H54 (cell line): ENCODE measurements around the gene C1orf174.
"Not testable (repeated sequence)": the region's sequence is repeated elsewhere in the genome, so short reads cannot be mapped to it uniquely, and the experiment has no call there.

Experiments
- DNase-seq: peaks from one replicate; pipeline ENCODE4 v3.0.0; 2011; ENCODE audit warnings: low spot score, mixed read lengths; ENCODE audit not compliant: insufficient read length
- FAIRE-seq: peaks from 3 replicates; lab custom pipeline; 2011; peaks lifted over from hg19 to GRCh38; lab: Jason Lieb, UNC
- POLR2A ChIP-seq: IDR thresholded peaks from 2 replicates; pipeline ENCODE4 v1.6.1; 2011; ENCODE audit warnings: low read depth, mild to moderate bottlenecking, low read length

C1orf174 gene

DNA sequence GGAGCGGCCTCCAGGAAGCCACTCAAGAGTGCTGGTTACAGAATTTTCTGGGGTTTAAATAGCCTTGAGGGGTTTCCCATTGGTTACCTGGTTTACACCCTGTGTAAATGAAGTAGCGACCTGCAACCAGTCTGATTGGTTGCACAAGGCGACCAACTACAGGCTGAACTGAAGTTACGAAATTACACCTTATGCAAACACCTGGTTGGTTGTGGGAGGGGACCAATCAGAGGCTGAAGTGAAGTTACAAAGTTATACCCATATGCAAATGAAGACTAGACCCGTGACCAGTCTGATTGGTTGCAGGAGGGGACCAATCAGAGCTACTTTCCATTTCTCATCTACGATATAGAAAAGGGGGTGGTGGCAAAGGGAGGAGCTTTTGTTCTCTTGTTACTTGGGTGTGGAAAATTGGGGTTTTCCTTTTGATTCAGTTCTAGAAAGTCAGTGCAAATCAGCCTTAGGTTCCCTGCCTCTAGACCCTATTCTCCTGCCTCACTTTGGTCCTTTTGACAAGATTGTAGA, 22.2 kb upstream of the C1orf174 start:
- TF ChIP-seq POLR2A, result no peak
- DNase-seq, result no peak
- no peak for FAIRE-seq

DNA sequence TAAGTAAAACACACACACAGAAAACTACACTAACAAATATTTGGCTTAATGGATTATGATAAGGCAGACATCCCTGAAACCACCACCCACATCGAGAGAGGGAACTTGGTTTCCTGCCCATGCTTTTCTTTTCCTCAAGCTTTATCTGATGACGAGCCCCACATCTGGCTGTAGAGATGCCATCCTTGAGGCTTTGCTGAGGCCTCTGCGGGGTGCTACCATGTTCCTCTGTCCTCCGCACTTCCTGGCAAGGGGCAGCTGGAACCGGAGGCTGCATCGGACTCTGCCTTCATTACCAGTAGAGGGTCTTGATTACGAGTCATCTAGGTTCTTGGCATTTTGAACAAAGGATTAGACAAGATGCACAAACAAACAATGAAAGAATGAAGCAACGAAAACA, 21.7 kb upstream of the C1orf174 start:
- TF ChIP-seq POLR2A, result no peak
- FAIRE-seq (no peak), DNase-seq (no peak)

DNA sequence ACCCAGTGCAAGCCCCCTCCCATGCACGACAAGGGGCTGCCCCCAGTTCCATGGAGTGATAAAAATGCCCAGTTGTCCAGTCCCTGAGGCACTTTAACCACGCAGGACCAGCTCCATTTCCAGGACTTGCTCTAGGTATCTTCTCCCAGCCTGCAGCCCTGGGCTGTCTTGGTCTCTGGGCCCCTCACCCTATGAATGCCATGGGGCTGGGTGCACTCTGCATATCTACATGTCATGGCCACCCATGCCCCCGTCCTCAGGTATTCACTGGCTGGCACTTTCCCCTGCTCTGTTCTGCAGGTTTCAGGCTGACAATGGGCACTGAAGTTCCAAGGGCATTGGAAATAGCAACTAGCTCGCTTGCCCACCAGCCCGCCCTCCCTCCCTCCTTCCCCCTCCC, 19.6 kb upstream of the C1orf174 start:
- TF ChIP-seq POLR2A, result no peak
- no peak for DNase-seq
- no peak for FAIRE-seq

DNA sequence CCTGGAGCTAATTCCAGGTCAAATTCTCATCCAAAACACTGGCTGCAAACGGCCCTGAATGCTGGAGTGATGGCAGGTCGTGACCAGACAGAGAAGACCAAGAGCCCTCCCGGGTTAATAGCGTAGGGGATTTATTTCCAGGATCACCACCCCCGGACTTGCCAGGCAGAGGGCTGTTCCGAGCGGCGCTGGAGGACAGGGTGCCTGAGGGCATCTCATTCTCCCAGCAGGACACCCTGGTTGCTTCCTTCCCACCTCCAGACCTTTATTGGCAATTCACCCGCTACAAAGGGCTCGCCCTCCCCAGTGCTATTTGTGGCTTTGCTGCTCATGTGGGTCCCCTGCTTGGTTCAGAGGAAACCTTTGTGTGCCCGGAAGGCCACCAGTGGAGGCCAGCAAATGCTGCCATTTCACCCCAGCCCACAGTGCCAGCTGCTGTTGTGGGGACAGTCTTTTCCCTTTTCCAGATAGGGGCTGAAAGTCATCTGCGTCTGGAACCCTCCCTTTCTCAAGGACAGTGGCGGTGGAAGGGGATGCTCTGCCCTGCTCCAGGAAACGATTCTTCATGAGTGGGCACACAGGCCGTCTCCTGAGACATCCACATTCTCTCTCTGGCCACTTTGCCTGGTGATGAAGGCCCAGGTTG, 19.0 kb upstream of the C1orf174 start:
- no peak for TF ChIP-seq POLR2A
- FAIRE-seq (no peak), DNase-seq (no peak)

DNA sequence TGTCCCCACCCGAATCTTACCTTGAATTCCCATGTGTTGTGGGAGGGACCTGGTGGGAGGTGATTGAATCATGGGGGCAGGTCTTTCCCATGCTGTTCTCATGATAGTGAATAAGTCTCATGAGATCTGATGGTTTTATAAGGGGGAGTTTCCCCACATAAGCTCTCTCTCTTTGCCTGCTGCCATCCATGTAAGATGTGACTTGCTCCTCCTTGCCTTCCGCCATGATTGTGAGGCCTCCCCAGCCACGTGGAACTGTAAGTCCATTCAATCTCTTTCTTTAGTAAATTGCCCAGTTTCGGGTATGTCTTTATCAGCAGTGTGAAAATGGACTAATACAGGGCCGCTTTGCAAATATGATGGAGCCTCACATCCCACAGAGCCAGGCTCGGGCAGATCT, 18.3 kb upstream of the C1orf174 start:
- FAIRE-seq, DNase-seq: not testable (repeated sequence)

DNA sequence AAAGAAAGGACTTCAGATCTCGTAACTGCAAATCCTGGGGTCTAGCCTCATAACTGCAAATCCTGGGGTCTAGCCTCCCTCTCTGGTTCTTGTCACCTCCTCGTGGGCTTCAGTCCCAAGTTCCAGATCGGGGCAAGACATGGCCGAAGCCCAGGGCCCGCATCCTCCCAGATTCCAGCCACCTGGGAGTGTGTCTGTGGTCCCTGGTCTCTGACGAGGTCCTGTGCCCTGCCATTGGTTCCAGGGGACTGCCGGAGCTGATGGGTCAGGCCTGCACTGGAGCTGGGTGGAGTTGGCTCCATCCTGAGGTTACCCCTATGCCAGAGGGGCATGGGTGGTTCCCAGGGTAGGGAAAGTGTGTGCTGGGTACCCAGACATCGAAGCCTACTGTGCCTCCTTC, 17.7 kb upstream of the C1orf174 start:
- FAIRE-seq (no peak), DNase-seq (no peak)

DNA sequence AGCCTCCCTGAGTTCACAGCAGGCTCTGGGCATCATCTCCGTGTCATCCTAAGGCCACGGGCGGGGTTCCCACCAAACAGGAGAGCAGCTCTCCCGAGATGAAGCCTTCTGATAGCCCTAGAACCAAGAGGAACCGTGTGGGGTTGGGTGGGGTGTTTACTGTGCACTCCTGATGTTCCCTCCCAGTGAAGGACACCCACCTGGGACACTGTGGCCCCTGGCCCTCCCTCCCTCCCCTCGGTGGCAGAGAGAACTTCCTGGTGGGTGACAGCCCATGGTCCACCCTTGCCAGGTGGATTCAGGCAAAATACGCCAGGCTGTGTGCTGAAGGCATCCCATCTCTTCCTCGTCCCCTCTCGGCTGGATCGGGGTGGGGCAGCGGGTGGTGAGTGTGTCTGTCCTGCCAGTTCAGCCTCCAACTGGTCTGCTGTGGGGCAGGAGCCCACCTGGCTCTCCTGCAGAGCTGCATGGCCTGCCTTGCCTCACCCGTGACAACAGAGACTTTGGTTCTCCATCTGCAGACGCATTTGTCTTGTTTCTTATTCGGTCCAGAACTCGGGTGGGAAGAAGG, 15.6 kb upstream of the C1orf174 start:
- DNase-seq (no peak), FAIRE-seq (no peak)
- TF ChIP-seq POLR2A, result no peak

More for the DNA sequence above, 17.7 kb upstream of the C1orf174 start:
- TF ChIP-seq POLR2A, result no peak

DNA sequence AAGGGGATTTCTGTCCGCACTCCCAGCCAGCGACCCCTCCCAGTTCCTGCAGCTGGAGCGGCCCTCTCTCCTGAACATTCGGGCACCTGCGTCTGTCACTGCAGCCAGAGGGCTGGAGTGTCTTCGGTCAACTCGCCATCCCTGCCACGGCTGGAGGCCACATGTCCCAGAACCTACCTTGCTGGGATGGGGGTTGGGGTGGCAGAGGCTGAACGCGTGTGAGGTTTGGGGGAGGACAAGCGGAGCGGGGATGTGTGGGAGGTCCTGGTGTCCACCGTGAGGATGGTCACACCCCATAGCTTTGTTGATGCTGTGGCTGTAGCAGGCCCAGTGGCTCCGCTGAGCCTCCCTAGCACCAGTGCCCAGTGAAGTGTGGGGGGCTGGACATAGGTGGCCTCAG, 14.8 kb upstream of the C1orf174 start:
- TF ChIP-seq POLR2A, result no peak
- DNase-seq (no peak), FAIRE-seq (no peak)

DNA sequence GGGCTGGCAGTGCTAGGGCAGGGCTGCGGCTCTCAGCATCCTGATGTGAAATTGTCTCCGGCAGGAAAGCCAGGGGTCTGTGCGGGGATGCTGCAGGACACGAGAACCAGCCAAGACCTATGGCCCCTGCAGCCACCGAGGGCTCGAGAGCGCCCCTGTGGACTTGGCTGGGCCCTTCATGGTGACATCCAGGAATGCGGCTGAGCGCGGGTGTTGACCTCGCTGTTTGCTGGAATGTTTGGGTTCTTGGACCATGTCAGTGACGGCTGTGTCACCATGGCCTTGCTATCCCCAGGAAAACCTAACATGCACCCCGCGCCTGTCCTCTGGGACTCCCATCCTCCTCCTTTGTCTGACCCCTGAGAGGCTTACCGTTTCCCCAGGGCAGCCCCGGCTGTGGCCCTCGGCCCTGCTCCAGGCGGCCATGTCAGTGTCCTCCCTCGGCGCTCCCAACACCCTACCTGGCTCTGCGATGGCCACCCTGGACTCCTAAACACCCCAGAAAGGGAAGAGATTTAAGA, 14.3 kb upstream of the C1orf174 start:
- no peak for TF ChIP-seq POLR2A
- no peak for FAIRE-seq
- no peak for DNase-seq

DNA sequence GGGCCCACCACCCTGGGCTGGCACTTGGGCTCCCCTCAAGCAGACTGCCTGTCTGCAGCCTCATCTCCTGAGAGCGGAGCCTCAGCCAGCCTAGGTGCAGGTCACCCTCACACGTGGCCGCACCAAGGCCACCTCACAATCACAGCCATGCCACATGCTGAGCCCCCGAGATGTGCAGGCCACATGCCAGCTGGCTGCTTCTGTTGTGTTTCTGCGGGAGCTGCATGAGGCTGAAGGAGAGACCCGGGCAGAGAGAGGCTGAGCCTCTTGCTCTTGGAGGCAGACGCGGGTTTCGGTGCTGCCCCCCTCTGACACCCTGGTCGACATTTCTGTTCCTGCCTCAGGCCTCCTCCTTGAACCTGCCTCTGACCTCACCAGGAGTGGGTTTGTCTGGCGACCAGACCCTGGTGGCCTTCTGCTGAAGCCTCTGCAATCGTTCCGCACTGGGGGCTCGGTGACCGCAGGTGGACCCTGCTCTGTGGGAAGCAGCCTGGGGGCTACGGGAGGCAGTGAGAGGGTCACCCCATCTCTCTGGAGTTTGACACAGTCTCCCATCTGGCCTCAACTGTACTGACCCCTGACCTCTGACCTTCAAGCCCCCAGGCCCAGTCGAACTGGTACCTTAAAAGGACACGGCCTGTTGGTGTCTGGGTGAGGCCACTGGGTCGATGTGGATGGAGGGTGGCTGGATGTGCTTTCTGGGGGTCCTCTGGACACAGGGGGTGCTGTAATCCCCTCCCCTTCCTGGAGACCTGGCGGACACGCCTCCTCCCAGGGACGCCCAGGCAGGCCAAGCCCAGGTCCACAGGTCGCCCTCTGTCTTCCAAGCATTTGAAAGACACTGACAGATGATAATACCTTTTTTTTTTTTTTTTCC, 13.0 kb upstream of the C1orf174 start:
- FAIRE-seq, result no peak
- no peak for TF ChIP-seq POLR2A

DNA sequence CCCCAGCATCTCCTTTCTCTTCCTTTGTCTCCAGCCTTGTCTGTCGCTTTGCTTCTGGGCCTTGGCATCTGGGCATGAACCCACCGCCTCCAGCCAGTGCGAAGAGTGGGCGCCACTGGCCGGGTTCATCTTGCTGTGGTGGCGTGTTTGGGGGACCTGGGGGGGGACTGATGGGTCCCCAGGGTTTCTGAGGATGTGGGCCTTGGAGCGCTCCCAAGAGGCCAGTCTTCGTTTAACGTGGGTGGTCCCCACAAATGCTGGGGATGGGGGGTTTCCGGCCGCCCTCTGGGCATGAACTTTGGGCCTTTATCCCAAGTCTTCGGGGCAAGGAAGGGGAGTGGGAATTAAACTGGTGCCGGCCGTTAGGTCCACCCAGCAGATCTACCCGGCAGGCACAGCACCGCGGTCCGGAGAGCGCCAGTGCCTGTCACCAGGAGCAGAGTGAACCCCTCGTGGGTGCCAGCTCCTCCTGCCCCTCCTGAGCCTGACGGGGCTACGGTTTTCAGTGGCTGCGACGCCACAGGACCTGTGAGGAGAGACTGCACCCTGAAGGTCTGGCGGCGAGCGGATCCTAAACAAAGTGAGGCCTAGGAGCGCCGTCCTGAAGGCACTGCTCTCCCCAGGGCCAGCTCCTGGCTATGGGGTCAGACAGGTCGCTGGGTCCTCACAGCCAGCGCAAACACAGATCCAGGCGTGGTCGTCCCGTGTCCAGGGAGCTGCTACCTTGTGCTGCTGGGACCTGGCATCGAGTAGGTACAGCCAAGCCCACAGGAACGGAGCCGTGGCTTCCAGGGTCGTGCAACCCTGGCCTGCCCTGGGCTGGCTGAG, 12.1 kb upstream of the C1orf174 start:
- TF ChIP-seq POLR2A, result no peak
- DNase-seq (no peak), FAIRE-seq (no peak)

More for the DNA sequence above, 13.0 kb upstream of the C1orf174 start:
- DNase-seq, result no peak

DNA sequence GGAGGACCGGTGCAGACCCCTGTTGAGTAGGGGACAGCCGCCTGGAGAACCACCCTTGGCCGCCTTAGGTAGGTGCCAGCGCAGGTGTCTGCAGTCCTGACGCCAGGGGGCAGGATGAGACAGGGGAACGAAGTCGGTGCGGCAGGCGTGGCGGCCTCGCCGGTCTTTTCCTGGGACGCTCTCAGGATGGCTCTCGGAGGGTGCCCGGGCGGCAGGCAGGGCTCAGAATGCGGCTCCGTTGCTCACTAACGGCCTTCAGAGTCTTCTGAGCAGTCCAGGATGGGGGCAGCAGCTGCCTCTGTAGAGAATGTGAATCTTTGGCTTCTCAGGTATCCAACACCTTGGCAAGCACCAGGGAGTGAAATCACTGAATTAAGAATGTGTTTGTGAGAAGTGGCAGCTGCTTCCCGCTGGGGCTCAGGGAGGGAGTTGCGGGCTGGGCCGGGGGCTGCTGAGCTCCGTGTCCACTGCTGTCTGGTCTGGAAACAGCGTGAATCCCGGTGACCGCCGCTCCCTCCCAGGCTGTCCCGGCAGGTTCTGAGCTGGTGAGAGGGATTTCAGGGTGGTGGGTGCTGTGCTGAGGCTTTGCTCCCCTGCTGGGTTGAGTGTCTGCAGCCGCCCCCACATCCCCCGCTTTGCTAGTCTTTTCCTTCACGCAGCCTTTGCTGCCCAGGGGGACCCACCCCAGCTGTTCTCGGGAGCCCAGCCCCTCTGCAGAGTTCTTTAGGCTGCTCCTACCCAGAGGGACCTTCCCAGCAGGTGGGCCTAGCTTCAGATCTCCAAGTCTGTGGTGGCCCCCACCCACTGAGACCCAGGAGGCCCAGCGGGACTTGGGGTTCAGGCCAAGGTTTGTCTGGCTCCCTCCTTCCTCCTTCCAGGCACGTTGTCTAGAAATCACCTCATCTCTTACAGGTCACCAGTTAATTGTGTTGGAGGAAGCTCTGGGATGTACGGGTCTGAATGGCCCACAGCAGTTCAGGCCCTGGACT, 11.1 kb upstream of the C1orf174 start:
- no peak for TF ChIP-seq POLR2A
- no peak for FAIRE-seq
- DNase-seq, result no peak
